ENCODE measurements around the gene C13orf42. TPM values are rescaled to one million over a fixed set of nuclear protein-coding genes. Genes with fewer than 3 reads are reported as not detected.

The C13orf42 gene
- total and polyA plus RNA-seq, 2 donors from 2014 or later = 0.24 TPM; not detected in 1

GRCh38 chr13:51047434-51048165 lies 63.5 kb downstream of the C13orf42 start:
- no peaks in the 10 kb centered on the region for H3K27me3 ChIP-seq (ENCODE audit: control insufficient read depth, insufficient read depth, low read length)
- no peak overlapping the region for H3K9ac ChIP-seq (ENCODE audit: low read length in 3 of 3)
- intact Hi-C loops (cut with DNase I) = no loop called here
- no peak for TF ChIP-seq CTCF (IDR thresholded peaks at IDR 0.05; ENCODE audit: borderline replicate concordance, extremely low read depth, insufficient read depth)
- no peaks in the 10 kb centered on the region for H3K36me3 ChIP-seq (ENCODE audit: control insufficient read depth in 2 of 3, insufficient read depth in 3 of 3, low read length in 3 of 3)
- FAIRE-seq (no peak), DNase-seq (no peak)
- no peak overlapping the region for H3K27ac ChIP-seq (ENCODE audit: low read depth in 2 of 2, low read length in 2 of 2)
- H3K9me3 ChIP-seq (ENCODE audit: control insufficient read depth in 2 of 3, insufficient read depth in 1 of 3, low read length in 3 of 3) = no peaks in the 10 kb centered on the region
- H3K4me3 ChIP-seq (ENCODE audit: low read length in 3 of 3) = no peak overlapping the region
- no peaks in the 10 kb centered on the region for H3K4me1 ChIP-seq (ENCODE audit: control insufficient read depth in 2 of 3, insufficient read depth in 2 of 3, low read depth in 1 of 3, low read length in 3 of 3)

GRCh38 chr13:51045451-51045850 lies 65.6 kb downstream of the C13orf42 start:
- FAIRE-seq (no peak), DNase-seq (no peak)
- Histone ChIP-seq H3K27ac (ENCODE audit: low read depth in 2 of 2, low read length in 2 of 2) (no peak overlapping the region), H3K4me3 (ENCODE audit: low read length in 3 of 3) (no peak overlapping the region), H3K36me3 (ENCODE audit: control insufficient read depth in 2 of 3, insufficient read depth in 3 of 3, low read length in 3 of 3) (no peaks in the 10 kb centered on the region), H3K9me3 (ENCODE audit: control insufficient read depth in 2 of 3, insufficient read depth in 1 of 3, low read length in 3 of 3) (no peaks in the 10 kb centered on the region), H3K27me3 (ENCODE audit: control insufficient read depth, insufficient read depth, low read length) (no peaks in the 10 kb centered on the region), H3K9ac (ENCODE audit: low read length in 3 of 3) (no peak overlapping the region), H3K4me1 (ENCODE audit: control insufficient read depth in 2 of 3, insufficient read depth in 2 of 3, low read depth in 1 of 3, low read length in 3 of 3) (no peaks in the 10 kb centered on the region)
- intact Hi-C loops (cut with DNase I) = no loop called here
- TF ChIP-seq CTCF (IDR thresholded peaks at IDR 0.05; ENCODE audit: borderline replicate concordance, extremely low read depth, insufficient read depth) = no peak

- DNase-seq (no peak), FAIRE-seq (no peak)
- Histone ChIP-seq H3K27ac (ENCODE audit: low read depth in 2 of 2, low read length in 2 of 2) (no peak overlapping the region), H3K27me3 (ENCODE audit: control insufficient read depth, insufficient read depth, low read length) (no peaks in the 10 kb centered on the region), H3K9ac (ENCODE audit: low read length in 3 of 3) (no peak overlapping the region), H3K9me3 (ENCODE audit: control insufficient read depth in 2 of 3, insufficient read depth in 1 of 3, low read length in 3 of 3) (no peaks in the 10 kb centered on the region), H3K36me3 (ENCODE audit: control insufficient read depth in 2 of 3, insufficient read depth in 3 of 3, low read length in 3 of 3) (no peaks in the 10 kb centered on the region), H3K4me1 (ENCODE audit: control insufficient read depth in 2 of 3, insufficient read depth in 2 of 3, low read depth in 1 of 3, low read length in 3 of 3) (no peaks in the 10 kb centered on the region), H3K4me3 (ENCODE audit: low read length in 3 of 3) (no peak overlapping the region)
- TF ChIP-seq CTCF (IDR thresholded peaks at IDR 0.05; ENCODE audit: borderline replicate concordance, extremely low read depth, insufficient read depth) = no peak
- intact Hi-C loops (cut with DNase I) = no loop called here
These were observed 66.9 kb downstream of the C13orf42 start for GRCh38 chr13:51044023-51044665.

All from kidney (tissue), 14 donors.